Neural cell (in vitro differentiated cells): ENCODE data around the gene GART. TPM values are rescaled to one million over a fixed set of nuclear protein-coding genes. Genes with fewer than 3 reads are reported as not detected.

Experiments
- H2AFZ ChIP-seq: fragments of 200-600, 300-800 bp; sonication (generic), shearing (Covaris generic); 2 replicates; pipeline ENCODE4 v1.6.0; 2014; ENCODE audit warnings: low read depth, mild to moderate bottlenecking, antibody characterized with exemption, low read length, moderate library complexity
- H3F3A ChIP-seq: fragments of 200-600 bp; shearing (Covaris generic); 2 replicates; pipeline ENCODE4 v1.6.1; 2016; ENCODE audit warnings: mild to moderate bottlenecking, moderate library complexity, mixed read lengths, antibody characterized with exemption, low read length; ENCODE audit not compliant: insufficient read depth, poor library complexity, severe bottlenecking
- H3K27ac ChIP-seq: fragments of 200-600, 300-800 bp; sonication (generic), shearing (Covaris generic); 2 replicates; pipeline ENCODE4 v1.5.1; 2014; ENCODE audit warnings: mild to moderate bottlenecking, low read length, moderate library complexity
- H3K27me3 ChIP-seq: fragments of 300-800, 200-600 bp; sonication (generic), shearing (Covaris generic); 2 replicates; pipeline ENCODE4 v1.6.0; 2014; ENCODE audit warnings: mild to moderate bottlenecking, low read depth, low read length, moderate library complexity; ENCODE audit not compliant: insufficient read depth
- H3K36me3 ChIP-seq: fragments of 300-800, 200-600 bp; sonication (generic), shearing (Covaris generic); 2 replicates; pipeline ENCODE4 v1.5.1; 2014; ENCODE audit warnings: mild to moderate bottlenecking, antibody characterized with exemption, low read length, moderate library complexity; ENCODE audit not compliant: insufficient read depth
- H3K4me2 ChIP-seq: fragments of 300-800, 200-600 bp; sonication (generic), shearing (Covaris generic); 2 replicates; pipeline ENCODE4 v1.6.0; 2014; ENCODE audit warnings: mild to moderate bottlenecking, low read length
- H3K4me3 ChIP-seq: fragments of 300-800, 200-600 bp; sonication (generic), shearing (Covaris generic); 2 replicates; pipeline ENCODE4 v1.5.1; 2014; ENCODE audit warnings: mild to moderate bottlenecking, low read length, moderate library complexity
- H3K79me2 ChIP-seq: fragments of 200-600 bp; shearing (Covaris generic); replicated peaks from 2 replicates; pipeline ENCODE4 v1.6.0; 2014; ENCODE audit warnings: mild to moderate bottlenecking, low read length, moderate library complexity; ENCODE audit not compliant: insufficient read depth
- H3K9ac ChIP-seq: fragments of 300-800, 200-600 bp; sonication (generic), shearing (Covaris generic); 2 replicates; pipeline ENCODE4 v1.6.1; 2016; ENCODE audit warnings: mild to moderate bottlenecking, low read length, mixed read lengths
- H3K9me2 ChIP-seq: fragments of 200-600 bp; shearing (Covaris generic); 2 replicates; pipeline ENCODE4 v1.6.1; 2016; ENCODE audit warnings: mild to moderate bottlenecking, low read length, mixed read lengths; ENCODE audit not compliant: insufficient read depth
- H3K9me3 ChIP-seq: fragments of 200-600, 300-800 bp; sonication (generic), shearing (Covaris generic); 2 replicates; pipeline ENCODE4 v1.6.1; 2016; ENCODE audit warnings: mild to moderate bottlenecking, mixed run types, low read length, moderate library complexity, mixed read lengths
- H4K20me1 ChIP-seq: fragments of 200-600 bp; shearing (Covaris generic); 2 replicates; pipeline ENCODE4 v1.6.1; 2016; ENCODE audit warnings: mild to moderate bottlenecking, mixed run types; ENCODE audit not compliant: insufficient read depth
- CTCF ChIP-seq: fragments of 450-650 bp; IDR thresholded peaks from 2 replicates; pipeline ENCODE4 v1.5.1; 2014; ENCODE audit warnings: antibody characterized with exemption, mild to moderate bottlenecking, moderate library complexity; ENCODE audit not compliant: poor library complexity, severe bottlenecking
- EP300 ChIP-seq: fragments of 450-650 bp; conservative IDR thresholded peaks from 2 replicates; pipeline ENCODE4 v1.6.1; 2014; ENCODE audit warnings: antibody characterized with exemption, mild to moderate bottlenecking, moderate library complexity; ENCODE audit not compliant: poor library complexity, severe bottlenecking
- EZH2 ChIP-seq: fragments of 200-600, 300-800 bp; shearing (Covaris generic), sonication (generic); IDR thresholded peaks from 2 replicates; pipeline ENCODE4 v1.6.1; 2014; ENCODE audit warnings: antibody characterized with exemption, low read length, borderline replicate concordance, mild to moderate bottlenecking; ENCODE audit not compliant: insufficient read depth, poor library complexity, severe bottlenecking
- MXI1 ChIP-seq: fragments of 450-650 bp; conservative IDR thresholded peaks from 2 replicates; pipeline ENCODE4 v1.6.1; 2014; ENCODE audit warnings: antibody characterized with exemption, mild to moderate bottlenecking; ENCODE audit not compliant: poor library complexity, severe bottlenecking
- POLR2AphosphoS5 ChIP-seq: IDR thresholded peaks from 2 replicates; pipeline ENCODE4 v1.6.1; 2012
- RAD21 ChIP-seq: fragments of 450-650 bp; conservative IDR thresholded peaks from 2 replicates; pipeline ENCODE4 v1.6.1; 2014; ENCODE audit warnings: antibody characterized with exemption, mild to moderate bottlenecking, moderate library complexity
- REST ChIP-seq: IDR thresholded peaks from 2 replicates; pipeline ENCODE4 v1.6.1; 2012; ENCODE audit warnings: borderline replicate concordance
- SMC3 ChIP-seq: fragments of 450-650 bp; conservative IDR thresholded peaks from 2 replicates; pipeline ENCODE4 v1.6.1; 2014; ENCODE audit warnings: antibody characterized with exemption, mild to moderate bottlenecking, moderate library complexity; ENCODE audit not compliant: poor library complexity
- TAF1 ChIP-seq: IDR thresholded peaks from 2 replicates; pipeline ENCODE4 v1.6.1; 2012; ENCODE audit warnings: low read depth
- polyA plus RNA-seq: library from polyadenylated mRNA; depleted of rRNA; stranded (reverse); fragments of >200 nt; gene quantifications from 2 replicates; pipeline ENCODE4 v1.2.3, GENCODE V29; 2014

GART gene
- polyA plus RNA-seq, 1 donor from 2014 or later: 87.5 TPM

- Histone ChIP-seq H3K79me2 (peaks cover 9% of the 10 kb centered on the region), H3K9ac (no peak overlapping the region), H3K4me3 (no peak overlapping the region), H4K20me1 (no peaks in the 10 kb centered on the region), H3K4me2 (no peak overlapping the region), H3K27me3 (no peaks in the 10 kb centered on the region), H3K36me3 (no peaks in the 10 kb centered on the region), H3K9me3 (no peaks in the 10 kb centered on the region), H3K27ac (no peak overlapping the region), H2AFZ (no peak overlapping the region), H3K9me2 (no peaks in the 10 kb centered on the region), H3F3A (peaks cover 7% of the 10 kb centered on the region)
- TF ChIP-seq POLR2AphosphoS5 (no peak), EP300 (no peak), SMC3 (no peak)
Measured at GRCh38 chr21:33584455-33584854, 42.5 kb upstream of the GART start.

- no peak overlapping the region for H3K4me2 ChIP-seq
- H3F3A ChIP-seq: no peaks in the 10 kb centered on the region
- H3K9ac ChIP-seq: no peak overlapping the region
- H3K36me3 ChIP-seq: peaks cover 4% of the 10 kb centered on the region
- no peak overlapping the region for H2AFZ ChIP-seq
- TF ChIP-seq EP300 (no peak), EZH2 (no peak), POLR2AphosphoS5 (no peak), SMC3 (no peak), REST (no peak), TAF1 (no peak), RAD21 (no peak), CTCF (no peak), MXI1 (no peak)
- no peaks in the 10 kb centered on the region for H3K79me2 ChIP-seq
- H4K20me1 ChIP-seq: no peaks in the 10 kb centered on the region
- no peaks in the 10 kb centered on the region for H3K27me3 ChIP-seq
- no peak overlapping the region for H3K27ac ChIP-seq
- no peaks in the 10 kb centered on the region for H3K9me2 ChIP-seq
- H3K4me3 ChIP-seq: no peak overlapping the region
- H3K9me3 ChIP-seq: no peaks in the 10 kb centered on the region
Measured at GRCh38 chr21:33578959-33579542, 37.1 kb upstream of the GART start.
